HG02678 (cell line): ENCODE measurements around the gene LPIN3.
"Not testable (repeated sequence)": the region's sequence is repeated elsewhere in the genome, so short reads cannot be mapped to it uniquely, and the experiment has no call there.

Source experiments
- ATAC-seq: cut with Tn5 transposase; IDR thresholded peaks from one replicate; pipeline ENCODE4 v1.9.1; 2021; ENCODE audit warnings: mild to moderate bottlenecking, moderate library complexity; ENCODE audit not compliant: unreplicated experiment

Gene LPIN3

GRCh38 chr20:41340327-41341055 is at the start of gene LPIN3:
LPIN3 (plus strand) TSS chr20:41340821; CDS start chr20:41345804, 4,983 bp downstream.
- no peak for ATAC-seq

- ATAC-seq, result no peak
Observed at GRCh38 chr20:41293269-41294037, 47.2 kb upstream of the LPIN3 start.

- ATAC-seq, result no peak
Observed at GRCh38 chr20:41299899-41300298, 40.7 kb upstream of the LPIN3 start.

- ATAC-seq, result no peak
Observed at GRCh38 chr20:41300383-41300782, 40.2 kb upstream of the LPIN3 start.

GRCh38 chr20:41300886-41301285 is 39.7 kb upstream of the LPIN3 start:
- ATAC-seq, result no peak

- no peak for ATAC-seq
Observed at GRCh38 chr20:41304002-41304401, 36.6 kb upstream of the LPIN3 start.

GRCh38 chr20:41304424-41305079 is 36.1 kb upstream of the LPIN3 start:
- ATAC-seq, result no peak

- ATAC-seq, result peak; percentile 88
Observed at GRCh38 chr20:41306061-41306727, 34.4 kb upstream of the LPIN3 start.

- no peak for ATAC-seq
Observed at GRCh38 chr20:41307021-41307420, 33.6 kb upstream of the LPIN3 start.

GRCh38 chr20:41308290-41308711 is 32.3 kb upstream of the LPIN3 start:
- no peak for ATAC-seq

- no peak for ATAC-seq
Observed at GRCh38 chr20:41308726-41309413, 31.8 kb upstream of the LPIN3 start.

- no peak for ATAC-seq
Observed at GRCh38 chr20:41309817-41310216, 30.8 kb upstream of the LPIN3 start.

- ATAC-seq, result not testable (repeated sequence)
Observed at GRCh38 chr20:41312009-41312408, 28.6 kb upstream of the LPIN3 start.

- no peak for ATAC-seq
Observed at GRCh38 chr20:41314386-41314785, 26.2 kb upstream of the LPIN3 start.

- no peak for ATAC-seq
Observed at GRCh38 chr20:41316051-41316450, 24.6 kb upstream of the LPIN3 start.

GRCh38 chr20:41316602-41317545 is 23.7 kb upstream of the LPIN3 start:
- peak; percentile 50 for ATAC-seq

GRCh38 chr20:41317546-41318270 is 22.9 kb upstream of the LPIN3 start, which contains the start of gene ZHX3:
ZHX3 (minus strand) TSS chr20:41317731; CDS start chr20:41204916, 112,815 bp downstream.
- peak; percentile 99 for ATAC-seq

- no peak for ATAC-seq
Observed at GRCh38 chr20:41318271-41318649, 22.4 kb upstream of the LPIN3 start.

- ATAC-seq, result no peak
Observed at GRCh38 chr20:41320441-41320840, 20.2 kb upstream of the LPIN3 start.
